HCT116 (cell line): Measurements from ENCODE around the gene GSC2. TPM values are rescaled to one million over a fixed set of nuclear protein-coding genes. Genes with fewer than 3 reads are reported as not detected.

Experiments used
- ATAC-seq: fragments of 200-7000 bp; cut with Tn5 transposase; 2 replicates; pipeline ENCODE4 v1.9.1; 2020; ENCODE audit warnings: mild to moderate bottlenecking, moderate library complexity
- BruUV-seq: library from RNA; stranded (reverse); fragments of 400-500 nt; replicated peaks from 2 replicates; lab custom pipeline; 2021; lab: Mats Ljungman, UMichigan
- CTCF ChIA-PET: fragments of 300-600 bp; sonication (Branson Sonifier 250); formaldehyde crosslinking; loops from one replicate; lab custom pipeline; 2021; ENCODE audit warnings: antibody characterized with exemption; lab: Charles Lee
- POLR2A ChIA-PET: fragments of 300-600, 350-600 bp; sonication (Branson Sonifier 250); formaldehyde crosslinking; loops from one replicate; lab custom pipeline; 2021; ENCODE audit warnings: antibody characterized with exemption; lab: Charles Lee
- RAD21 ChIA-PET, 2 experiments: fragments of 300-600 bp; sonication (Branson Sonifier 250); formaldehyde crosslinking; loops; one replicate each; lab custom pipeline; 2023; ENCODE audit warnings: low total read pairs in 2 of 2; ENCODE audit not compliant: uncharacterized antibody in 2 of 2, unreplicated experiment in 2 of 2, low non-redundant PET in 1 of 2; lab: Charles Lee
- DNase-seq: peaks from one replicate; pipeline ENCODE4 v3.0.0-alpha.2; 2010; ENCODE audit warnings: low read depth, low spot score
- H2AFZ ChIP-seq: fragments of 200-600 bp; shearing (Covaris generic), sonication (generic); 2 replicates; pipeline ENCODE4 v1.6.1; 2017; ENCODE audit warnings: low read depth, mixed run types, mixed read lengths, antibody characterized with exemption, low read length; ENCODE audit not compliant: poor library complexity, severe bottlenecking
- H3K27ac ChIP-seq: 2 replicates; pipeline ENCODE4 v1.5.1; 2012; ENCODE audit warnings: low read depth, low read length
- H3K27me3 ChIP-seq: fragments of 200-600 bp; sonication (generic); 2 replicates; pipeline ENCODE4 v1.6.1; 2016; ENCODE audit warnings: mixed run types, low read length, mixed read lengths; ENCODE audit not compliant: insufficient read depth
- H3K36me3 ChIP-seq, 2 experiments: fragments of 200-500 bp in 1 of 2; fragments of 200-600 bp in 1 of 2; sonication (Bioruptor generic) in 1 of 2; sonication (generic) in 1 of 2; 2 replicates each; pipeline versions ENCODE4 v1.5.1 to v1.6.1; 2014 to 2016; ENCODE audit warnings: low read length in 2 of 2, inconsistent platforms in 1 of 2, mixed read lengths in 1 of 2, mixed run types in 1 of 2; ENCODE audit not compliant: insufficient read depth in 2 of 2, control insufficient read depth in 1 of 2
- H3K4me1 ChIP-seq, 2 experiments: fragments of 200-600 bp in 1 of 2; sonication (generic) in 1 of 2; 2 replicates each; pipeline versions ENCODE4 v1.5.1 to v1.6.1; 2012 to 2017; ENCODE audit warnings: low read length in 2 of 2, inconsistent platforms in 1 of 2, mild to moderate bottlenecking in 1 of 2, mixed read lengths in 1 of 2, mixed run types in 1 of 2, moderate library complexity in 1 of 2; ENCODE audit not compliant: insufficient read depth in 2 of 2, control insufficient read depth in 1 of 2
- H3K4me2 ChIP-seq: fragments of 200-600 bp; sonication (generic); 2 replicates; pipeline ENCODE4 v1.6.1; 2017; ENCODE audit warnings: mixed run types, low read length, mixed read lengths
- H3K4me3 ChIP-seq, 2 experiments: fragments of 200-600 bp in 1 of 2; sonication (generic) in 1 of 2; replicated peaks in 1 of 2; 2 replicates each; pipeline ENCODE4 v1.5.1; 2011 to 2016; ENCODE audit warnings: low read length in 2 of 2, control low read depth in 1 of 2, low read depth in 1 of 2, mild to moderate bottlenecking in 1 of 2, mixed read lengths in 1 of 2, mixed run types in 1 of 2
- H3K79me2 ChIP-seq: fragments of 200-600 bp; sonication (generic); 2 replicates; pipeline ENCODE4 v1.6.1; 2017; ENCODE audit warnings: mild to moderate bottlenecking, mixed run types, low read length, moderate library complexity, mixed read lengths; ENCODE audit not compliant: insufficient read depth
- H3K9ac ChIP-seq: fragments of 200-600 bp; sonication (generic); 2 replicates; pipeline ENCODE4 v1.6.1; 2016; ENCODE audit warnings: low read length, mixed read lengths
- H3K9me2 ChIP-seq: fragments of 200-600 bp; sonication (generic), shearing (Covaris generic); 2 replicates; pipeline ENCODE4 v1.6.1; 2017; ENCODE audit warnings: mixed run types, mild to moderate bottlenecking, moderate library complexity; ENCODE audit not compliant: insufficient read depth
- H3K9me3 ChIP-seq, 2 experiments: fragments of 200-500 bp in 1 of 2; fragments of 200-600 bp in 1 of 2; sonication (Bioruptor generic) in 1 of 2; sonication (generic) in 1 of 2; 2 replicates each; pipeline ENCODE4 v1.6.1; 2014 to 2017; ENCODE audit warnings: low read length in 2 of 2, mixed read lengths in 2 of 2, inconsistent platforms in 1 of 2, low read depth in 1 of 2, mild to moderate bottlenecking in 1 of 2, mixed run types in 1 of 2, moderate library complexity in 1 of 2; ENCODE audit not compliant: control insufficient read depth in 1 of 2, insufficient read depth in 1 of 2
- H4K20me1 ChIP-seq: fragments of 200-600 bp; sonication (generic), shearing (Covaris generic); 2 replicates; pipeline ENCODE4 v1.6.1; 2017; ENCODE audit warnings: mixed run types, mild to moderate bottlenecking, moderate library complexity; ENCODE audit not compliant: insufficient read depth
- CBX3 ChIP-seq: IDR thresholded peaks from 2 replicates; pipeline ENCODE4 v1.6.1; 2012; ENCODE audit warnings: low read depth
- EZH2 ChIP-seq: fragments of 200-600 bp; sonication (generic); IDR thresholded peaks from 2 replicates; pipeline ENCODE4 v1.6.1; 2017; ENCODE audit warnings: antibody characterized with exemption, mixed run types
- EZH2phosphoT487 ChIP-seq: fragments of 200-600 bp; IDR thresholded peaks from 2 replicates; pipeline ENCODE4 v1.6.1; 2018; ENCODE audit warnings: antibody characterized with exemption, borderline replicate concordance
- JUND ChIP-seq: IDR thresholded peaks from 2 replicates; pipeline ENCODE4 v1.6.1; 2012
- MAX ChIP-seq: IDR thresholded peaks from 2 replicates; pipeline ENCODE4 v1.6.1; 2012
- POLR2A ChIP-seq: IDR thresholded peaks from 2 replicates; pipeline ENCODE4 v1.7.0; 2011; ENCODE audit warnings: borderline replicate concordance; ENCODE audit not compliant: insufficient read depth, insufficient read length; ENCODE audit errors: extremely low read depth
- POLR2AphosphoS5 ChIP-seq: IDR thresholded peaks from 2 replicates; pipeline ENCODE4 v1.6.1; 2011; ENCODE audit warnings: mild to moderate bottlenecking, low read depth, low read length, moderate library complexity
- SP1 ChIP-seq: IDR thresholded peaks from 2 replicates; pipeline ENCODE4 v1.6.1; 2012; ENCODE audit warnings: low read depth
- TCF7L2 ChIP-seq: IDR thresholded peaks from 2 replicates; pipeline ENCODE4 v1.7.0; 2011; ENCODE audit warnings: borderline replicate concordance, inconsistent platforms; ENCODE audit not compliant: insufficient read depth, insufficient read length; ENCODE audit errors: extremely low read depth
- intact Hi-C: fragments of 100-400 bp; cut with micrococcal nuclease; formaldehyde crosslinking; loops from 2 replicates; pipeline ENCODE4 v1.10.0; 2022
- total RNA-seq: library from RNA; stranded (reverse); gene quantifications from one replicate; pipeline ENCODE4 v1.2.1, GENCODE V29; 2021; ENCODE audit not compliant: unreplicated experiment

The GSC2 gene
- total RNA-seq, 1 experiment from 2014 or later, result not detected

DNA sequence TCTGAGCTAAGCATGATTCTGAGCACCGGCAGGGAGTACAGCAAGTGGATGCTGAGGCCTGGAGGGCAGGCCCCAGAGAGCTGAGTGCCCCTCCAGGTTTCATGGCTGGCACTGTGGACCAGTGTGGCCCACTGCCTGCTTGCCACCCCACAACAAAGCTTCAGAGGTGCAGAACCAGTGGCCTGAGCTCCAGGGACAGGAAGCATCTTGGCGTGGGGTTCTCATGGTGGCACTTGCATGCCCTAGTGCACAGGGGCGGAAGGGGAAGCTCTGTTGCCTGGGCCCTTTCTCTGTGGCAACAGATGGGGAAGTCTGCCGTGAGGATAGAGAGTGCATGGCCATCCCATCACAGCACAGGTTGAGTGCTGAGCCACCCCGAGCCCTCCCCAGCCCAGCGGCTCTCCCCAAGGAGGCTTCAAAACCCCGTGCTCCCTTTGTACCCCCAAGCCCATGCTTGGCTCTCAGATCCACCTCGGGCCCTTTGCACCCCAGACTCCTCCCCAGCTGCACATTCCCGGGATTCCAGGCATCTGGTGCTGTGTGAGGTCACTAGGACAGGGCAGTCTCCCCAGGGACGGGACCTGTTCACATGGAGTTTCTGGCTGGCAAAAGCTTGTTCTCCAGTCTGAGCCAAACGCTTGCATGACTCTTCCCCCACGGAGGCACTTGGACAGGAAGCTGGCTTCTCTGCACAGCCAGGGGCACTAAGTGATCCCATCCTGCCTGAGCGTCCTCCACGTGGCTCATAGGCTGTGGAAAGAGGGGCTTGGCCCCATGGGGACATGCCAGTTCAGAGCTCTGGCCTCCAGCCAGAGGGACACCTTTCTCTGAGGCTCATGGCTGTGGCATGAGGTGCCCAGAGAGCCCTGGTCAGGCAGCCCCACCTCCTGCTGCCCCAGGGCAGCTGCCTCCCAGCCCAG is 24.3 kb upstream of the GSC2 start (continued):
- TF ChIP-seq EZH2phosphoT487, result no peak
- no peak for TF ChIP-seq TCF7L2
- no peak for TF ChIP-seq JUND
- TF ChIP-seq SP1, result no peak

DNA sequence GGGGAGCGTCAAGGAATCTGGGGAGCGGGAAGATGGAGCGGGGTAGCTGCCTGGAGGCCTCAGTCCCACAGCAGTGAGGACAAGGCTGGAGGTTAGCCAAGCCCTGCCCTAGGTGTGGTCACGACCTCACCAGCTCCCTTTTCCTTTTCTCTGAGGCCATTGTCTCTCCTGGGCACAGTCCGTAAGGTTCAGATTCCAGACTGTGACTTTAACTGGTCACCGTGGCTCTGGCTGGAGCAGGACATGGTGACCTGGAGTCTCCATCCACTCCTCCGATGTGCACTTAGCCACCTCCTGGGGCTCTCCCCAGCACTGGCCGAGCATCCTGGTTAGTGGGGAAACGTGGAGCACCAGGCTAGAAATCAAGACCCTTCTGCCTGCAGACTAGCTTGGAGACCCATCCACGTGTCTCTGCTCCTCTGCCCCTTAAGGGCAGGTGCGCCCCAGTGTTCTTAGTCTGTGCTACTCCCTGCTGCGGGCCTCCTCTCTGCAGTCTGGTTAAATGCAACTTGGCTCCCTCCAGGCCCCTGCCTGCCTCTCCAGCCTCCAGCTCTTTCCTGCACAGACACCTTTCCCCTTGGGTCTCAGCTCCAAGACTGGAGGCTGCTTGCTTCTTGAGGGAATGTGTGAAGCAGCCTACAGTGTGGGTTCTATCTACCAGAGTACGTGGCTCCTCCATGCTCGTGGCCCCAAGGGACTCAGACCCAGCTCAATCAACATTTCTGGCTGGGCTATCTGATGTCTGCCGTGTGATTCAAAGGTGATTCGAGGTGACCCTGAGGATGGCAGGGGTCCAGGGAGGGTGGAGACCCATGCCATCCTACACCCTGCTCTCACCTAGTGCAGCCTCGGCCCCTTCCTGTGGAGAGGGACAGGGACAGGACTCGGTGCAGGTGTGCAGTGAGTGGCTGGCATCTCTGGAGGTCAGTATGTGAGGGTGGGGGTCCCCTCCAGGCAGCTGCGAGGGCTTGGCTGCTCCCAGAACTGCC is 23.2 kb upstream of the GSC2 start:
- intact Hi-C loops, result no loop called here
- ChIA-PET RAD21 (no interaction called here), POLR2A (no interaction called here), CTCF (interaction anchor here (1.0 to 1.5 kb wide), 2 partner anchors 29 to 456 kb away, joined by 3 to 4 read pairs; partner anchors contain the start of gene ESS2)
- DNase-seq, result no peak
- TF ChIP-seq MAX, result no peak
- no peak for TF ChIP-seq POLR2AphosphoS5
- no peak for TF ChIP-seq POLR2A
- TF ChIP-seq EZH2, result no peak
- TF ChIP-seq JUND, result no peak
- no peak for TF ChIP-seq CBX3
- no peaks in the 10 kb centered on the region for H3K36me3 ChIP-seq
- no peak for ATAC-seq
- H4K20me1 ChIP-seq, result no peaks in the 10 kb centered on the region
- peak overlapping the region; percentile 88 for H3K27ac ChIP-seq
- peak overlapping the region; percentile 99 for H3K9ac ChIP-seq
- H3K9me3 ChIP-seq, result no peaks in the 10 kb centered on the region
- no TSS peak for BruUV-seq
- no peaks in the 10 kb centered on the region for H3K9me2 ChIP-seq
- peaks cover 11 to 66% of the 10 kb centered on the region in 2 experiments for H3K4me1 ChIP-seq
- H3K27me3 ChIP-seq, result peaks cover 6% of the 10 kb centered on the region; the same call in 1 of the 2 replicates
- H3K4me2 ChIP-seq, result peak overlapping the region; percentile 99
- H2AFZ ChIP-seq, result no peak overlapping the region
- H3K4me3 ChIP-seq, result peak overlapping the region; percentile 98
- H3K79me2 ChIP-seq, result peaks cover 62% of the 10 kb centered on the region
